GM12878 (cell line): ENCODE data around the gene DLEC1. TPM values are rescaled to one million over a fixed set of nuclear protein-coding genes. Genes with fewer than 3 reads are reported as not detected.
A peak's percentile ranks its signal among the peaks of the same experiment; 100 is the strongest.

Experiments used
- ATAC-seq: fragments of 200-7000 bp; cut with Tn5 transposase; 3 replicates; pipeline ENCODE4 v1.9.1; 2020; ENCODE audit warnings: mild to moderate bottlenecking, moderate library complexity
- BruUV-seq: library from RNA; stranded (reverse); fragments of 400-500 nt; replicated peaks from 2 replicates; lab custom pipeline; 2021; lab: Mats Ljungman, UMichigan
- CTCF ChIA-PET: fragments of 300-600 bp; sonication (Branson Sonifier 250); formaldehyde crosslinking; extraction: SDS; loops from one replicate; lab custom pipeline; 2021; ENCODE audit warnings: inconsistent platforms; lab: Yijun Ruan, JAX
- POLR2A ChIA-PET: fragments of 350-600 bp; formaldehyde crosslinking; extraction: SDS; loops from one replicate; lab custom pipeline; 2021; ENCODE audit warnings: inconsistent platforms; lab: Charles Lee
- RAD21 ChIA-PET: fragments of 300-600 bp; sonication (Branson Sonifier 250); formaldehyde crosslinking; loops from one replicate; lab custom pipeline; 2023; ENCODE audit warnings: antibody characterized with exemption; ENCODE audit not compliant: unreplicated experiment; lab: Charles Lee
- SMC1A ChIA-PET: fragments of 300-600 bp; sonication (Branson Sonifier 250); formaldehyde crosslinking; loops from one replicate; lab custom pipeline; 2023; ENCODE audit not compliant: unreplicated experiment, uncharacterized antibody; lab: Charles Lee
- DNase-seq: peaks from one replicate; pipeline ENCODE4 v3.0.0-alpha.2; 2011; ENCODE audit warnings: low read depth, low spot score
- FAIRE-seq: peaks from 3 replicates; lab custom pipeline; 2011; peaks lifted over from hg19 to GRCh38; lab: Jason Lieb, UNC
- H2AFZ ChIP-seq: 2 replicates; pipeline ENCODE4 v1.6.0; 2011; ENCODE audit warnings: low read depth, low read length, control low read depth; ENCODE audit not compliant: control insufficient read depth
- H3K27ac ChIP-seq: 2 replicates; pipeline ENCODE4 v1.5.1; 2011; ENCODE audit warnings: control low read depth; ENCODE audit not compliant: control insufficient read depth, insufficient read depth
- H3K27me3 ChIP-seq, 2 experiments: replicated peaks in 1 of 2; 2 replicates each; pipeline versions ENCODE4 v1.6.0 to v1.6.1; 2011; ENCODE audit warnings: low read length in 1 of 2; ENCODE audit not compliant: control insufficient read depth in 2 of 2, insufficient read depth in 2 of 2
- H3K36me3 ChIP-seq, 2 experiments: 2 replicates each; pipeline ENCODE4 v1.5.1; 2011; ENCODE audit warnings: low read length in 1 of 2; ENCODE audit not compliant: control insufficient read depth in 2 of 2, insufficient read depth in 2 of 2
- H3K4me1 ChIP-seq: 2 replicates; pipeline ENCODE4 v1.6.1; 2011; ENCODE audit warnings: mild to moderate bottlenecking, low read length, moderate library complexity, mixed read lengths; ENCODE audit not compliant: control insufficient read depth, insufficient read depth
- H3K4me2 ChIP-seq: 2 replicates; pipeline ENCODE4 v1.6.0; 2011; ENCODE audit warnings: control low read depth; ENCODE audit not compliant: control insufficient read depth, insufficient read depth
- H3K4me3 ChIP-seq: fragments of 200-600 bp; sonication (generic); 2 replicates; pipeline ENCODE4 v1.5.1; 2016
- H3K79me2 ChIP-seq: 2 replicates; pipeline ENCODE4 v1.6.0; 2011; ENCODE audit warnings: low read length; ENCODE audit not compliant: control insufficient read depth, insufficient read depth
- H3K9ac ChIP-seq: 2 replicates; pipeline ENCODE4 v1.8.0; 2011; ENCODE audit warnings: low read length, control low read depth, mixed read lengths; ENCODE audit not compliant: control insufficient read depth, insufficient read depth
- H3K9me3 ChIP-seq: replicated peaks from 3 replicates; pipeline ENCODE4 v1.5.1; 2011; ENCODE audit warnings: mild to moderate bottlenecking, low read length; ENCODE audit not compliant: control insufficient read depth, insufficient read depth
- H4K20me1 ChIP-seq: 2 replicates; pipeline ENCODE4 v1.6.0; 2011; ENCODE audit not compliant: control insufficient read depth, insufficient read depth
- BHLHE40 ChIP-seq, 2 experiments: fragments of 450-650 bp in 1 of 2; IDR thresholded peaks; 2 replicates each; pipeline ENCODE4 v1.6.1; 2011 to 2017; ENCODE audit warnings: low read depth in 2 of 2, borderline replicate concordance in 1 of 2, improper control_type of control experiment in 1 of 2, low read length in 1 of 2, mild to moderate bottlenecking in 1 of 2
- CEBPB ChIP-seq, 2 experiments: fragments of 150-350 bp in 1 of 2; IDR thresholded peaks; 2 replicates each; pipeline ENCODE4 v1.6.1; 2012 to 2014; ENCODE audit warnings: low read depth in 2 of 2, low read length in 2 of 2, borderline replicate concordance in 1 of 2, inconsistent platforms in 1 of 2
- MEF2B ChIP-seq: fragments of 450-650 bp; IDR thresholded peaks from 2 replicates; pipeline ENCODE4 v1.6.1; 2018; ENCODE audit warnings: mild to moderate bottlenecking, moderate library complexity; ENCODE audit not compliant: partially characterized antibody, poor library complexity, severe bottlenecking
- NFIC ChIP-seq: IDR thresholded peaks from 2 replicates; pipeline ENCODE4 v1.6.1; 2012; ENCODE audit warnings: low read depth, mild to moderate bottlenecking, inconsistent platforms, low read length, moderate library complexity
- PML ChIP-seq: IDR thresholded peaks from 2 replicates; pipeline ENCODE4 v1.6.1; 2012; ENCODE audit warnings: low read length, inconsistent platforms
- SMAD1 ChIP-seq: fragments of 450-650 bp; IDR thresholded peaks from 2 replicates; pipeline ENCODE4 v1.6.1; 2018; ENCODE audit warnings: mild to moderate bottlenecking, low read depth; ENCODE audit not compliant: partially characterized antibody
- TCF12 ChIP-seq: IDR thresholded peaks from 2 replicates; pipeline ENCODE4 v1.6.1; 2011; ENCODE audit warnings: low read depth, mild to moderate bottlenecking, low read length
- ZNF622 ChIP-seq: fragments of 450-650 bp; IDR thresholded peaks from 2 replicates; pipeline ENCODE4 v1.6.1; 2017; ENCODE audit warnings: mild to moderate bottlenecking, inconsistent platforms
- WGBS: methylation state at CpG from one replicate; pipeline ENCODE4 v1.1.6; 2016; ENCODE audit warnings: low lambda C conversion rate; ENCODE audit not compliant: insufficient replicate concordance, insufficient coverage; ENCODE audit errors: missing lambda C conversion rate; 5-methylcytosine and 5-hydroxymethylcytosine counted together
- in situ Hi-C: fragments of 300-500 bp; cut with MboI; formaldehyde crosslinking; loops from 9 replicates; pipeline ENCODE4 v1.14.3; 2018; ENCODE audit warnings: mixed read lengths
- intact Hi-C: fragments of 100-400 bp; cut with micrococcal nuclease; formaldehyde crosslinking; loops from one replicate; pipeline ENCODE4 v1.14.2; 2022; ENCODE audit not compliant: unreplicated experiment
- polyA plus RNA-seq, 11 experiments: library from polyadenylated mRNA; depleted of rRNA in 4 of 11; unstranded in 6 of 11; stranded (reverse) in 5 of 11; fragments of >200 nt; fragmentation: Nextera tagmentation in 4 of 11; fragmentation: Illumina TruSeq in 1 of 11; extraction: Ambion mirVana in 4 of 11; extraction: Trizol in 1 of 11; gene quantifications; 1 replicate in 1 of 11; 2 replicates in 10 of 11; pipeline versions ENCODE4 v1.2.1 to v1.2.3, GENCODE V29; 2011 to 2016; ENCODE audit warnings: inconsistent platforms in 2 of 11, missing spikeins in 2 of 11, low read depth in 1 of 11
- total RNA-seq, 4 experiments: library from RNA; depleted of rRNA in 3 of 4; stranded (reverse); fragments of >200 nt in 3 of 4; fragmentation: Illumina TruSeq in 1 of 4; extraction: Trizol in 1 of 4; gene quantifications; 2 replicates each; pipeline versions ENCODE4 v1.2.1 to v1.2.3, GENCODE V29; 2013 to 2021
- TF ChIP-seq, protein P1 (sequence below): fragments of 150-350 bp; IDR thresholded peaks from 2 replicates; pipeline ENCODE4 v1.6.1; 2016; ENCODE audit warnings: low read depth, low read length
- TF ChIP-seq, protein P2 (sequence below): IDR thresholded peaks from 2 replicates; pipeline ENCODE4 v1.6.1; 2011; ENCODE audit warnings: borderline replicate concordance, low read depth, mild to moderate bottlenecking, moderate library complexity, mixed read lengths, low read length; ENCODE audit not compliant: insufficient read depth; ENCODE audit errors: extremely low read length

DLEC1 gene
- total and polyA plus RNA-seq, 10 of the 15 experiments (the other 5 are each of a cell fraction or from before 2014, with no cell fraction given), result 0.03 to 0.29 (median 0.07) TPM; not detected in 3

DNA sequence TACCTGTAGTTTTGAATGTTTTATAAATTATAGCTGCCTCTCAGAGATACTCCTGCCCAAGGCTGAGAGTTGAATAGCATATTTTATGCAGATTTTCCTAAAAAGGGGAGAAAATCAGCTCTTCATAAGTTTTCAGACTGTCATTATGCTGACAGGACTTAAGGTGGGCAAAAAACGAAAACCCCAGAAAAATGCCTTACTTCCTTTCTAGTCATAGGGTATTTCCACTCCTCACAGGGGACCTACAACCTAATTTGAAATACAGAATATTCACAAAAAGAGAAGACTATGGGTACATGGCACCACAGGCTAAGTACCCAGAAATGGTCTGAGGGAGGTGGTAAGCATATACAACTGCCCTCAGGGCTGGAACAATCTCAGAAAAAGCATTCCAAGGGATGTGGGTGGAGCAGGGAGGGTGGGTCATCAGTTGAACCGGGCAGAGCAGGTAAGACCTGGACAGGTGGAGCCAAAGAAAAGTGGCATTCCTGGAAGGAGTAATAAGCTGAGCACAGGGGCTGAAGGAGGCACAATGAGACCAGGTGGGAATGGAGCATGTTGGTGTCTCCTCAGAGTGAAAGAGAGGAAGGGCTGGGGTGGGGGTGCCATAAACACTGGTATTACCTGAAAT lies 115.7 kb downstream of the DLEC1 start:
- H3K27me3 ChIP-seq, result no peaks in the 10 kb centered on the region
- SMC1A ChIA-PET, result interaction anchor here (1.3 to 10.2 kb wide), 6 partner anchors 10 to 78 kb away, joined by 3 to 89 read pairs (median 6); partner anchors contain the start of genes ACAA1, MYD88 and OXSR1
- H3K9me3 ChIP-seq, result no peaks in the 10 kb centered on the region
- WGBS, result 0% methylated on average over 2 of the region's 2 CpGs
- H3K27ac ChIP-seq, result 0 out of 2 replicates have a peak overlapping the region, but pooled peaks have one; percentile 4
- intact Hi-C loops (no loop called here), in situ Hi-C loops (no loop called here)
- BruUV-seq, result no TSS peak
- no peaks in the 10 kb centered on the region for H3K79me2 ChIP-seq
- POLR2A ChIA-PET, result interaction anchor here (0.6 to 7.2 kb wide), 6 partner anchors 10 to 132 kb away, joined by 3 to 100 read pairs (median 12); partner anchors contain the start of genes ACAA1, MYD88 and OXSR1
- RAD21 ChIA-PET, result interaction anchor here (3.2 kb wide), 1 partner anchor 10 kb away, joined by 26 read pairs; the partner anchor contains the start of gene OXSR1
- no peak for FAIRE-seq
- no peaks in the 10 kb centered on the region for H3K36me3 ChIP-seq
- no peaks in the 10 kb centered on the region for H4K20me1 ChIP-seq
- TF ChIP-seq CEBPB (IDR thresholded peaks at IDR 0.05; ENCODE audit: borderline replicate concordance in 1 of 2, low read depth in 2 of 2, low read length in 2 of 2), result no peak
- peak; percentile 51; the same call in 1 of the 2 replicates for TF ChIP-seq NFIC
- no peak for TF ChIP-seq SMAD1
- TF ChIP-seq PML, result 0 out of 2 replicates have a peak, but pooled peaks have one; percentile 36
- TF ChIP-seq, all 136 proteins: peak for 2
- CTCF ChIA-PET, result interaction anchor here (0.9 to 6.8 kb wide), 4 partner anchors 10 to 24 kb away, joined by 4 to 55 read pairs (median 6); partner anchors contain the start of gene OXSR1
- Histone ChIP-seq H3K4me3 (0 out of 2 replicates have a peak overlapping the region, but pooled peaks have one; percentile 7), H3K4me1 (peaks cover 7% of the 10 kb centered on the region; the same call in 1 of the 2 replicates), H3K9ac (no peak overlapping the region), H3K4me2 (peak overlapping the region; percentile 63), H2AFZ (peak overlapping the region; percentile 6; the same call in 1 of the 2 replicates)
- ATAC-seq (peak; percentile 65), DNase-seq (no peak)

DNA sequence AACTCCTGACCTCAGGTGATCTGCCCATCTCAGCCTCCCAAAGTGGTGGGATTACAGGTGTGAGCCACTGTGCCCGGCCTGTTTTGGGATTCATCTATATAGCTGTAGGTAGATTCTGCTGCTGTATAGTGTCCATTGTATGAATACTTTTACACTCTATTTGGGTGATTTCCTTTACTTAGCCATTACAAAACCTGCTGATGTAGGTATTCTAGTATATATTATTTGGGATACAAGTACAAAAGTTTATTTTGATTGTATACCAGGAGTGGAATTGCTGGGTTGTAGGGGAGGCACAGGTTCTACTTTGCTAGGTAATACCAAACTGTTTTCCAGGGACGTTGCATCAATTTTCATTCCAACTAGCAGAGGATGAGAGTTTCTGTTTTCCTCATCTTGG lies 116.8 kb downstream of the DLEC1 start:
- H3K79me2 ChIP-seq, result no peaks in the 10 kb centered on the region
- SMC1A ChIA-PET, result interaction anchor here (0.5 to 10.2 kb wide), 3 partner anchors 9 to 96 kb away, joined by 3 to 89 read pairs (median 64); partner anchors contain the start of genes ACAA1, MYD88 and OXSR1
- no peaks in the 10 kb centered on the region for H3K36me3 ChIP-seq
- no peak overlapping the region for H3K27ac ChIP-seq
- in situ Hi-C loops (no loop called here), intact Hi-C loops (no loop called here)
- no peak for DNase-seq
- POLR2A ChIA-PET, result interaction anchor here (3.0 to 7.2 kb wide), 3 partner anchors 9 to 19 kb away, joined by 17 to 100 read pairs (median 48); partner anchors contain the start of genes ACAA1, MYD88 and OXSR1
- WGBS, result 97% methylated on average over 2 of the region's 2 CpGs
- CTCF ChIA-PET, result interaction anchor here (1.1 to 6.8 kb wide), 2 partner anchors 9 to 12 kb away, joined by 3 to 55 read pairs; partner anchors contain the start of gene OXSR1
- H3K4me1 ChIP-seq, result peaks cover 7% of the 10 kb centered on the region; the same call in 1 of the 2 replicates
- RAD21 ChIA-PET, result interaction anchor here (3.2 kb wide), 1 partner anchor 9 kb away, joined by 26 read pairs; the partner anchor contains the start of gene OXSR1
- H3K4me3 ChIP-seq, result no peak overlapping the region
- H3K9ac ChIP-seq, result no peak overlapping the region
- H4K20me1 ChIP-seq, result no peaks in the 10 kb centered on the region
- no peak for FAIRE-seq
- H3K4me2 ChIP-seq, result no peak overlapping the region
- no peak overlapping the region for H2AFZ ChIP-seq
- H3K9me3 ChIP-seq, result no peaks in the 10 kb centered on the region
- BruUV-seq, result no TSS peak
- no peaks in the 10 kb centered on the region for H3K27me3 ChIP-seq
- no peak for ATAC-seq
- TF ChIP-seq MEF2B (no peak), TCF12 (no peak), BHLHE40 (IDR thresholded peaks at IDR 0.05; ENCODE audit: borderline replicate concordance in 1 of 2, low read depth in 2 of 2, low read length in 1 of 2) (no peak), ZNF622 (no peak)
- TF ChIP-seq, protein P1, sequence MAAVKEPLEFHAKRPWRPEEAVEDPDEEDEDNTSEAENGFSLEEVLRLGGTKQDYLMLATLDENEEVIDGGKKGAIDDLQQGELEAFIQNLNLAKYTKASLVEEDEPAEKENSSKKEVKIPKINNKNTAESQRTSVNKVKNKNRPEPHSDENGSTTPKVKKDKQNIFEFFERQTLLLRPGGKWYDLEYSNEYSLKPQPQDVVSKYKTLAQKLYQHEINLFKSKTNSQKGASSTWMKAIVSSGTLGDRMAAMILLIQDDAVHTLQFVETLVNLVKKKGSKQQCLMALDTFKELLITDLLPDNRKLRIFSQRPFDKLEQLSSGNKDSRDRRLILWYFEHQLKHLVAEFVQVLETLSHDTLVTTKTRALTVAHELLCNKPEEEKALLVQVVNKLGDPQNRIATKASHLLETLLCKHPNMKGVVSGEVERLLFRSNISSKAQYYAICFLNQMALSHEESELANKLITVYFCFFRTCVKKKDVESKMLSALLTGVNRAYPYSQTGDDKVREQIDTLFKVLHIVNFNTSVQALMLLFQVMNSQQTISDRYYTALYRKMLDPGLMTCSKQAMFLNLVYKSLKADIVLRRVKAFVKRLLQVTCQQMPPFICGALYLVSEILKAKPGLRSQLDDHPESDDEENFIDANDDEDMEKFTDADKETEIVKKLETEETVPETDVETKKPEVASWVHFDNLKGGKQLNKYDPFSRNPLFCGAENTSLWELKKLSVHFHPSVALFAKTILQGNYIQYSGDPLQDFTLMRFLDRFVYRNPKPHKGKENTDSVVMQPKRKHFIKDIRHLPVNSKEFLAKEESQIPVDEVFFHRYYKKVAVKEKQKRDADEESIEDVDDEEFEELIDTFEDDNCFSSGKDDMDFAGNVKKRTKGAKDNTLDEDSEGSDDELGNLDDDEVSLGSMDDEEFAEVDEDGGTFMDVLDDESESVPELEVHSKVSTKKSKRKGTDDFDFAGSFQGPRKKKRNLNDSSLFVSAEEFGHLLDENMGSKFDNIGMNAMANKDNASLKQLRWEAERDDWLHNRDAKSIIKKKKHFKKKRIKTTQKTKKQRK, result no peak
- TF ChIP-seq, protein P2, sequence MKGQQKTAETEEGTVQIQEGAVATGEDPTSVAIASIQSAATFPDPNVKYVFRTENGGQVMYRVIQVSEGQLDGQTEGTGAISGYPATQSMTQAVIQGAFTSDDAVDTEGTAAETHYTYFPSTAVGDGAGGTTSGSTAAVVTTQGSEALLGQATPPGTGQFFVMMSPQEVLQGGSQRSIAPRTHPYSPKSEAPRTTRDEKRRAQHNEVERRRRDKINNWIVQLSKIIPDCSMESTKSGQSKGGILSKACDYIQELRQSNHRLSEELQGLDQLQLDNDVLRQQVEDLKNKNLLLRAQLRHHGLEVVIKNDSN, result no peak
